BLaER1 (cell line): Measurements from ENCODE around the gene PEX26.

ENCODE experiments used
- H3K27ac ChIP-seq: shearing (Covaris generic); formaldehyde crosslinking; 2 replicates; pipeline ENCODE4 v1.8.1; 2022
- H3K27me3 ChIP-seq: shearing (Covaris generic); formaldehyde crosslinking; 2 replicates; pipeline ENCODE4 v1.8.1; 2022
- H3K36me3 ChIP-seq: shearing (Covaris generic); formaldehyde crosslinking; 2 replicates; pipeline ENCODE4 v1.8.1; 2022
- H3K4me1 ChIP-seq: shearing (Covaris generic); formaldehyde crosslinking; 2 replicates; pipeline ENCODE4 v1.8.1; 2022
- H3K4me2 ChIP-seq: shearing (Covaris generic); formaldehyde crosslinking; 2 replicates; pipeline ENCODE4 v1.8.1; 2022
- H3K4me3 ChIP-seq: shearing (Covaris generic); formaldehyde crosslinking; 2 replicates; pipeline ENCODE4 v1.8.1; 2022
- H3K9ac ChIP-seq: shearing (Covaris generic); formaldehyde crosslinking; 2 replicates; pipeline ENCODE4 v1.8.1; 2022
- H3K9me3 ChIP-seq: shearing (Covaris generic); formaldehyde crosslinking; 2 replicates; pipeline ENCODE4 v1.8.1; 2022
- H4K20me1 ChIP-seq: shearing (Covaris generic); formaldehyde crosslinking; 2 replicates; pipeline ENCODE4 v1.8.1; 2022
- Cebpa-rat ChIP-seq: shearing (Covaris generic); IDR thresholded peaks from 2 replicates; pipeline ENCODE4 v1.8.1; 2022

Gene PEX26

GRCh38 chr22:18082467-18082866 lies 4.7 kb downstream of the PEX26 start:
- Histone ChIP-seq H3K4me1 (peaks cover 47% of the 10 kb centered on the region), H3K36me3 (peaks cover 82% of the 10 kb centered on the region), H3K9ac (no peak overlapping the region), H3K27me3 (no peaks in the 10 kb centered on the region), H3K4me3 (no peak overlapping the region), H3K9me3 (no peaks in the 10 kb centered on the region), H3K4me2 (no peak overlapping the region), H4K20me1 (peaks cover 66% of the 10 kb centered on the region), H3K27ac (no peak overlapping the region)
- no peak for TF ChIP-seq Cebpa-rat

GRCh38 chr22:18083406-18083805 lies 5.6 kb downstream of the PEX26 start:
- peak overlapping the region; percentile 47 for H3K4me2 ChIP-seq
- peaks cover 88% of the 10 kb centered on the region for H3K36me3 ChIP-seq
- H3K4me1 ChIP-seq: peaks cover 56% of the 10 kb centered on the region
- H3K9ac ChIP-seq: no peak overlapping the region
- no peak for TF ChIP-seq Cebpa-rat
- H3K9me3 ChIP-seq: no peaks in the 10 kb centered on the region
- no peak overlapping the region for H3K4me3 ChIP-seq
- H3K27me3 ChIP-seq: no peaks in the 10 kb centered on the region
- peaks cover 75% of the 10 kb centered on the region for H4K20me1 ChIP-seq
- H3K27ac ChIP-seq: no peak overlapping the region

- Histone ChIP-seq H3K36me3 (peaks cover 91% of the 10 kb centered on the region), H3K9ac (no peak overlapping the region), H3K9me3 (no peaks in the 10 kb centered on the region), H3K27ac (no peak overlapping the region), H3K4me2 (no peak overlapping the region), H3K4me1 (peaks cover 59% of the 10 kb centered on the region), H3K4me3 (no peak overlapping the region), H3K27me3 (no peaks in the 10 kb centered on the region), H4K20me1 (peaks cover 80% of the 10 kb centered on the region)
- no peak for TF ChIP-seq Cebpa-rat
Observed at GRCh38 chr22:18085188-18085587, 7.4 kb downstream of the PEX26 start.

GRCh38 chr22:18087350-18087855 lies 9.6 kb downstream of the PEX26 start:
- peak overlapping the region; percentile 40 for H3K27ac ChIP-seq
- H3K4me2 ChIP-seq: peak overlapping the region; percentile 82
- no peak for TF ChIP-seq Cebpa-rat
- peaks cover 58% of the 10 kb centered on the region for H3K4me1 ChIP-seq
- peaks cover 71% of the 10 kb centered on the region for H4K20me1 ChIP-seq
- peak overlapping the region; percentile 45; the same call in 1 of the 2 replicates for H3K4me3 ChIP-seq
- H3K27me3 ChIP-seq: no peaks in the 10 kb centered on the region
- H3K36me3 ChIP-seq: peaks cover 89% of the 10 kb centered on the region
- H3K9me3 ChIP-seq: no peaks in the 10 kb centered on the region
- H3K9ac ChIP-seq: peak overlapping the region; percentile 13; the same call in 1 of the 2 replicates

- Histone ChIP-seq H3K27me3 (no peaks in the 10 kb centered on the region), H3K9ac (no peak overlapping the region), H3K4me1 (peaks cover 49% of the 10 kb centered on the region), H4K20me1 (peaks cover 55% of the 10 kb centered on the region), H3K36me3 (peaks cover 88% of the 10 kb centered on the region), H3K27ac (no peak overlapping the region), H3K4me2 (peak overlapping the region; percentile 82), H3K4me3 (no peak overlapping the region), H3K9me3 (no peaks in the 10 kb centered on the region)
- no peak for TF ChIP-seq Cebpa-rat
Observed at GRCh38 chr22:18088825-18089568, 11.2 kb downstream of the PEX26 start.

GRCh38 chr22:18090286-18090685 lies 12.5 kb downstream of the PEX26 start:
- Histone ChIP-seq H4K20me1 (peaks cover 49% of the 10 kb centered on the region), H3K9ac (no peak overlapping the region), H3K4me1 (peaks cover 46% of the 10 kb centered on the region), H3K4me3 (no peak overlapping the region), H3K27me3 (no peaks in the 10 kb centered on the region), H3K9me3 (no peaks in the 10 kb centered on the region), H3K27ac (no peak overlapping the region), H3K4me2 (peak overlapping the region; percentile 24; the same call in 1 of the 2 replicates), H3K36me3 (peaks cover 83% of the 10 kb centered on the region)
- no peak for TF ChIP-seq Cebpa-rat

- Histone ChIP-seq H4K20me1 (peaks cover 40% of the 10 kb centered on the region), H3K27ac (no peak overlapping the region), H3K4me2 (no peak overlapping the region), H3K4me1 (peaks cover 49% of the 10 kb centered on the region), H3K9me3 (0 out of 2 replicates have a peak, but pooled peaks cover 4% of the 10 kb centered on the region), H3K36me3 (peaks cover 79% of the 10 kb centered on the region), H3K4me3 (no peak overlapping the region), H3K9ac (no peak overlapping the region), H3K27me3 (no peaks in the 10 kb centered on the region)
- TF ChIP-seq Cebpa-rat: no peak
Observed at GRCh38 chr22:18091478-18091877, 13.7 kb downstream of the PEX26 start.

GRCh38 chr22:18091916-18092526 lies 14.2 kb downstream of the PEX26 start:
- Histone ChIP-seq H3K36me3 (peaks cover 79% of the 10 kb centered on the region), H3K9me3 (peaks cover 4% of the 10 kb centered on the region; the same call in 1 of the 2 replicates), H3K4me1 (peaks cover 44% of the 10 kb centered on the region), H4K20me1 (peaks cover 35% of the 10 kb centered on the region), H3K9ac (no peak overlapping the region), H3K4me2 (no peak overlapping the region), H3K4me3 (no peak overlapping the region), H3K27me3 (no peaks in the 10 kb centered on the region), H3K27ac (no peak overlapping the region)
- no peak for TF ChIP-seq Cebpa-rat

- no peak overlapping the region for H3K27ac ChIP-seq
- H3K9ac ChIP-seq: no peak overlapping the region
- no peaks in the 10 kb centered on the region for H3K27me3 ChIP-seq
- H4K20me1 ChIP-seq: peaks cover 18% of the 10 kb centered on the region
- H3K9me3 ChIP-seq: peaks cover 4% of the 10 kb centered on the region; the same call in 1 of the 2 replicates
- peaks cover 28% of the 10 kb centered on the region for H3K4me1 ChIP-seq
- no peak overlapping the region for H3K4me3 ChIP-seq
- TF ChIP-seq Cebpa-rat: no peak
- peaks cover 71% of the 10 kb centered on the region for H3K36me3 ChIP-seq
- H3K4me2 ChIP-seq: no peak overlapping the region
Observed at GRCh38 chr22:18093661-18094060, 15.9 kb downstream of the PEX26 start.

- H3K4me3 ChIP-seq: no peak overlapping the region
Observed at GRCh38 chr22:18095101-18095805, 17.5 kb downstream of the PEX26 start.

More at GRCh38 chr22:18095101-18095805, 17.5 kb downstream of the PEX26 start:
- Histone ChIP-seq H4K20me1 (peaks cover 3% of the 10 kb centered on the region; the same call in 1 of the 2 replicates), H3K36me3 (peaks cover 66% of the 10 kb centered on the region), H3K27ac (no peak overlapping the region), H3K4me1 (peaks cover 12% of the 10 kb centered on the region), H3K27me3 (no peaks in the 10 kb centered on the region), H3K4me2 (no peak overlapping the region), H3K9ac (no peak overlapping the region), H3K9me3 (peaks cover 4% of the 10 kb centered on the region; the same call in 1 of the 2 replicates)
- TF ChIP-seq Cebpa-rat: no peak
